ENCODE measurements around the gene METTL21A. TPM values are rescaled to one million over a fixed set of nuclear protein-coding genes. Genes with fewer than 3 reads are reported as not detected.

The METTL21A gene
- total RNA-seq, 1 donor from 2014 or later: 11.8 TPM

DNA sequence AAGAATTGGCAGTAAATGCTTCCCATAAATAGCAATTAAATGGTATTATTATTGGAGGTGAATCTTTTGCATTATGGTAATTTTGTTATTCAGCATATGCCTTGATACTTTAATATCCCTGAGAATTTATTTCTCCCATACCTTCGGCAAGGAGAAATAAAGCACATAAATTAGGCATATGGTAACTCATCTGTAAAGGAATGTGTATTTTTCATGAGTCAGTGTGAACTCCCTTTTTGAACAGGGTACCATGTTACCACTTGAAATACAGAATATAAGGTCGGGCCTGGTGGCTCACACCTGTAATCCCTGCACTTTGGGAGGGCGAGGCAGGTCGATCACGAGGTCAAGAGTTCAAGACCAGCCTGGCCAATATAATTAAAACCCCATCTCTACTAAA, 18.4 kb downstream of the METTL21A start:
- Mint-ChIP-seq H3K4me3 (ENCODE audit: unreplicated experiment) (no peak overlapping the region), H3K27me3 (ENCODE audit: low read depth) (no peaks in the 10 kb centered on the region), H3K9me3 (ENCODE audit: low read depth) (no peaks in the 10 kb centered on the region), H3K4me1 (ENCODE audit: low read depth) (no peaks in the 10 kb centered on the region), H3K36me3 (ENCODE audit: low read depth) (peaks cover 5% of the 10 kb centered on the region), H3K27ac (ENCODE audit: unreplicated experiment) (no peak overlapping the region)
- no peak for TF ChIP-seq CTCF (IDR thresholded peaks at IDR 0.05)
- DNase-seq (ENCODE audit: low spot score): no peak

GRCh38 chr2:207606399-207606798, 18.8 kb downstream of the METTL21A start:
- no peak for DNase-seq (ENCODE audit: low spot score)
- no peak for TF ChIP-seq CTCF (IDR thresholded peaks at IDR 0.05)
- H3K9me3 Mint-ChIP-seq (ENCODE audit: low read depth): no peaks in the 10 kb centered on the region
- no peaks in the 10 kb centered on the region for H3K27me3 Mint-ChIP-seq (ENCODE audit: low read depth)
- H3K4me3 Mint-ChIP-seq (ENCODE audit: unreplicated experiment): no peak overlapping the region
- no peak overlapping the region for H3K27ac Mint-ChIP-seq (ENCODE audit: unreplicated experiment)
- H3K36me3 Mint-ChIP-seq (ENCODE audit: low read depth): peaks cover 5% of the 10 kb centered on the region
- no peaks in the 10 kb centered on the region for H3K4me1 Mint-ChIP-seq (ENCODE audit: low read depth)

GRCh38 chr2:207603486-207603885, 21.7 kb downstream of the METTL21A start:
- no peaks in the 10 kb centered on the region for H3K27me3 Mint-ChIP-seq (ENCODE audit: low read depth)
- H3K27ac Mint-ChIP-seq (ENCODE audit: unreplicated experiment): no peak overlapping the region
- no peaks in the 10 kb centered on the region for H3K9me3 Mint-ChIP-seq (ENCODE audit: low read depth)
- no peak overlapping the region for H3K4me3 Mint-ChIP-seq (ENCODE audit: unreplicated experiment)
- DNase-seq (ENCODE audit: low spot score): no peak
- H3K36me3 Mint-ChIP-seq (ENCODE audit: low read depth): peaks cover 5% of the 10 kb centered on the region
- TF ChIP-seq CTCF (IDR thresholded peaks at IDR 0.05): no peak
- H3K4me1 Mint-ChIP-seq (ENCODE audit: low read depth): peaks cover 11% of the 10 kb centered on the region

- H3K4me1 Mint-ChIP-seq (ENCODE audit: low read depth): peaks cover 11% of the 10 kb centered on the region
These were observed 23.4 kb downstream of the METTL21A start for GRCh38 chr2:207601774-207602173.

DNA sequence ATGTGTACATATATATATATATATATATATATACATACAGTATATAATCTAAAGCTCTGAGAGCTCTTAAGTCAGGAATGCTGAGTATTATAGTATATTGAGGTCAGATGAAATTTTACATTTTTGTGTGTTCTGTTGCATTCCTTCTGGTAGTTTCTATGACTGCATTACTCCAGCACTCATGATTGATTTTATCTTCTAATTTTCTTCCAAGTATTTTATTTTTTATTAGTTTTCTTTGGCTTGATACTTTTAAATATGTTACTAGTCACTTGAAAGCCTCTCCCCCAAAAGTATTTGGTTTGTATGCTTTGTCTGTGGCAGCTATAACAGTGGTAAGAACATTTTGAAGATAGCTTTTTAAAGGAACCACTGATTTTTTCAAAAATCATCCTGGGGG, 25.0 kb downstream of the METTL21A start:
- H3K4me1 Mint-ChIP-seq (ENCODE audit: low read depth): peaks cover 11% of the 10 kb centered on the region
- no peaks in the 10 kb centered on the region for H3K9me3 Mint-ChIP-seq (ENCODE audit: low read depth)
- TF ChIP-seq CTCF (IDR thresholded peaks at IDR 0.05): no peak
- no peak for DNase-seq (ENCODE audit: low spot score)
- no peak overlapping the region for H3K4me3 Mint-ChIP-seq (ENCODE audit: unreplicated experiment)
- H3K27ac Mint-ChIP-seq (ENCODE audit: unreplicated experiment): peak overlapping the region; percentile 59
- no peaks in the 10 kb centered on the region for H3K27me3 Mint-ChIP-seq (ENCODE audit: low read depth)
- H3K36me3 Mint-ChIP-seq (ENCODE audit: low read depth): peaks cover 9% of the 10 kb centered on the region

More at GRCh38 chr2:207601774-207602173, 23.4 kb downstream of the METTL21A start:
- H3K27ac Mint-ChIP-seq (ENCODE audit: unreplicated experiment): no peak overlapping the region
- H3K9me3 Mint-ChIP-seq (ENCODE audit: low read depth): no peaks in the 10 kb centered on the region
- no peaks in the 10 kb centered on the region for H3K27me3 Mint-ChIP-seq (ENCODE audit: low read depth)
- H3K36me3 Mint-ChIP-seq (ENCODE audit: low read depth): peaks cover 9% of the 10 kb centered on the region
- TF ChIP-seq CTCF (IDR thresholded peaks at IDR 0.05): no peak
- no peak overlapping the region for H3K4me3 Mint-ChIP-seq (ENCODE audit: unreplicated experiment)
- no peak for DNase-seq (ENCODE audit: low spot score)

Measured in chondrocyte (in vitro differentiated cells).